BE2C (cell line): ENCODE measurements around the gene AMZ2.

ENCODE experiments used
- DNase-seq: peaks from one replicate; pipeline ENCODE4 v3.0.0-alpha.2; 2020
- H3K27me3 ChIP-seq: fragments of 250-450 bp; sonication (Bioruptor Pico); 2 replicates; pipeline ENCODE4 v1.5.1; 2020; ENCODE audit warnings: mild to moderate bottlenecking
- H3K36me3 ChIP-seq: fragments of 250-450 bp; sonication (Bioruptor Pico); 2 replicates; pipeline ENCODE4 v1.5.1; 2020; ENCODE audit warnings: mild to moderate bottlenecking
- H3K4me1 ChIP-seq: fragments of 250-450 bp; sonication (Bioruptor Pico); 2 replicates; pipeline ENCODE4 v1.5.1; 2020
- H3K4me3 ChIP-seq: 2 replicates; pipeline ENCODE4 v1.5.1; 2011; ENCODE audit warnings: low read depth, low read length
- H3K9me3 ChIP-seq: fragments of 250-450 bp; sonication (Bioruptor Pico); 2 replicates; pipeline ENCODE4 v1.5.1; 2020
- TF ChIP-seq, protein P1 (sequence below): IDR thresholded peaks from 2 replicates; pipeline ENCODE4 v1.5.1; 2012; ENCODE audit warnings: mild to moderate bottlenecking, low read depth, low read length

AMZ2 gene

GRCh38 chr17:68296217-68297191 lies 48.7 kb downstream of the AMZ2 start:
- Histone ChIP-seq H3K4me1 (no peaks in the 10 kb centered on the region), H3K36me3 (no peaks in the 10 kb centered on the region), H3K27me3 (no peaks in the 10 kb centered on the region), H3K4me3 (no peak overlapping the region), H3K9me3 (no peaks in the 10 kb centered on the region)
- DNase-seq, result no peak
- TF ChIP-seq, protein P1, sequence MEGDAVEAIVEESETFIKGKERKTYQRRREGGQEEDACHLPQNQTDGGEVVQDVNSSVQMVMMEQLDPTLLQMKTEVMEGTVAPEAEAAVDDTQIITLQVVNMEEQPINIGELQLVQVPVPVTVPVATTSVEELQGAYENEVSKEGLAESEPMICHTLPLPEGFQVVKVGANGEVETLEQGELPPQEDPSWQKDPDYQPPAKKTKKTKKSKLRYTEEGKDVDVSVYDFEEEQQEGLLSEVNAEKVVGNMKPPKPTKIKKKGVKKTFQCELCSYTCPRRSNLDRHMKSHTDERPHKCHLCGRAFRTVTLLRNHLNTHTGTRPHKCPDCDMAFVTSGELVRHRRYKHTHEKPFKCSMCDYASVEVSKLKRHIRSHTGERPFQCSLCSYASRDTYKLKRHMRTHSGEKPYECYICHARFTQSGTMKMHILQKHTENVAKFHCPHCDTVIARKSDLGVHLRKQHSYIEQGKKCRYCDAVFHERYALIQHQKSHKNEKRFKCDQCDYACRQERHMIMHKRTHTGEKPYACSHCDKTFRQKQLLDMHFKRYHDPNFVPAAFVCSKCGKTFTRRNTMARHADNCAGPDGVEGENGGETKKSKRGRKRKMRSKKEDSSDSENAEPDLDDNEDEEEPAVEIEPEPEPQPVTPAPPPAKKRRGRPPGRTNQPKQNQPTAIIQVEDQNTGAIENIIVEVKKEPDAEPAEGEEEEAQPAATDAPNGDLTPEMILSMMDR, result no peak

GRCh38 chr17:68297195-68297594 lies 49.4 kb downstream of the AMZ2 start:
- Histone ChIP-seq H3K4me1 (no peaks in the 10 kb centered on the region), H3K27me3 (no peaks in the 10 kb centered on the region), H3K4me3 (no peak overlapping the region), H3K36me3 (no peaks in the 10 kb centered on the region), H3K9me3 (no peaks in the 10 kb centered on the region)
- no peak for DNase-seq
- TF ChIP-seq, protein P1, result no peak

GRCh38 chr17:68298601-68299000 lies 50.8 kb downstream of the AMZ2 start:
- H3K9me3 ChIP-seq, result no peaks in the 10 kb centered on the region
- no peaks in the 10 kb centered on the region for H3K27me3 ChIP-seq
- TF ChIP-seq, protein P1, result no peak
- H3K4me1 ChIP-seq, result no peaks in the 10 kb centered on the region
- DNase-seq, result no peak
- H3K4me3 ChIP-seq, result no peak overlapping the region
- no peaks in the 10 kb centered on the region for H3K36me3 ChIP-seq

DNA sequence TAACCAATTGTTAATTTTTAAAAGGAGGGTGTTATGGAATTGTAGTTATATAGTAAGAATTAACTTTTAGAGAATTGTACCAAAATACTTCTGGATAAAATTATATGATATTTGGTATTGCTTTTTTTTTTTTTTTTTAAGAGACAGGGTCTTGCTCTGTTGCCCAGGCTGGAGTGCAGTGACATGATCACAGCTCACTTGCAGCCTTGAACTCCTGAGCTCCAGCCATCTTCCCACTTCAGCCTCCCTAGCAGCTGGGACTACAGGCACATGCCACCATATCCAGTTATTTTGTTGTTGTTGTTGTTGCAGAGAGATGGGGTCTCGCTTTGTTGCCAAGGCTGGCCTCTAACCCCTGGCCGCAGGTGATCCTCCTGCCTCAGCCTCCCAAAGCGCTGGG lies 52.0 kb downstream of the AMZ2 start:
- no peaks in the 10 kb centered on the region for H3K27me3 ChIP-seq
- DNase-seq, result no peak
- no peak overlapping the region for H3K4me3 ChIP-seq
- H3K36me3 ChIP-seq, result no peaks in the 10 kb centered on the region
- TF ChIP-seq, protein P1, result no peak
- H3K4me1 ChIP-seq, result no peaks in the 10 kb centered on the region
- no peaks in the 10 kb centered on the region for H3K9me3 ChIP-seq

DNA sequence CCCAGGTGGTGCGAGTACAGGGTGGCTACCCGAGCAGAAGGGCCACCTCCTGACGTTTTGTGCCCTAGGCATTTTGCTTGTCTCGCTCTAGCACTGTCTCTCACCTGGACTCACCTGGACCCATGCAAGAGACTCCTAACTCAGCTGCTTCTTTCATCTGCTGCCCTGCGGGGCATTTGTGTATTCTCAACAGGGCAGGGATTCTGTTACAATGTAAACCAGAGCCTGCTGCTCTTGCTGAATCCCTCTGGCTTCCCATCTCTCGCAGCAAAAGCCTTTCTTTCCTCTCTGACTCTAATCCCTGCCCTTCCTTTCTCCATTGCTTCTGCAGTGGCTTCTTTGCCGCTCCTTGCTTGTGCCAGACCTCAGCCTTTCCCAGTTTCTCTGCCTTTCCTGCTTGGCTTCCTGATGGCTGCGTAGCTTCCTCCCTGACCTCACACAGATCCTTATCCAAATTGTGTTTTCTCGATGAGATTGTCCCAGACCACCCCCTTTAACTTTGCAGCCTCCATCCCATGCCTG lies 53.7 kb downstream of the AMZ2 start:
- no peaks in the 10 kb centered on the region for H3K9me3 ChIP-seq
- H3K4me3 ChIP-seq, result no peak overlapping the region
- TF ChIP-seq, protein P1, result no peak
- H3K4me1 ChIP-seq, result no peaks in the 10 kb centered on the region
- no peaks in the 10 kb centered on the region for H3K27me3 ChIP-seq
- DNase-seq, result no peak
- no peaks in the 10 kb centered on the region for H3K36me3 ChIP-seq

DNA sequence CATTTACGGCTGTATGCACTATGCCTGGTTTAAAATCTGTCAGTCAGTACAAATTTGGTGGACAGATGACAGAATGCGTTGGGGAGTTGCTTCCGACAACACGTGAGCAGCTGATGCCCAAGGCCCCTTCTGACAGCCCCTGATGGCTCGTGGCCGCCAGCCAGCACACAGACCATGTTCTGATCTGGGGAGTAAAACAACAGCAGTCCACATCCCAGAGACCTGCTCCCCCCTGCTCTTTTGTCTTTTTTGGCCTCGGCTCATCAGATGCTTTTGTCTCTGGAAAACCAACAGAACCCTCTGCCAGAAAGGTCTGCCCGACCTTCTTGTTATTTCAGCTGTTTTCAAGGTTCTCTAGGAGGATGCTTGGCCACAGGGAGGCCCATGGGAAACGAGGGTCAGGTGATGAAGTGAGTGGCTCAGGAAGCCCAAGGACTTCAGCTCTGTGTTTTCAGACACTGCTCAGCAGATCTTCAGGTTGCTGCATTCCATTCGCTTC lies 54.3 kb downstream of the AMZ2 start:
- TF ChIP-seq, protein P1, result no peak
- DNase-seq, result no peak

More for the DNA sequence above, 54.3 kb downstream of the AMZ2 start:
- no peaks in the 10 kb centered on the region for H3K4me1 ChIP-seq
- no peaks in the 10 kb centered on the region for H3K9me3 ChIP-seq
- H3K4me3 ChIP-seq, result no peak overlapping the region
- H3K27me3 ChIP-seq, result no peaks in the 10 kb centered on the region
- peaks cover 2% of the 10 kb centered on the region for H3K36me3 ChIP-seq
